Ramos (cell line): Measurements from ENCODE around the gene SPACDR.

Experiments
- in situ Hi-C: fragments of 300-500 bp; cut with MboI; formaldehyde crosslinking; loops from one replicate; pipeline ENCODE4 v1.14.3; 2022; ENCODE audit warnings: low sequenced_read_pairs; ENCODE audit not compliant: unreplicated experiment

Gene SPACDR

GRCh38 chr7:100486111-100486636, 22.1 kb upstream of the SPACDR start:
- in situ Hi-C loops, result no loop called here

DNA sequence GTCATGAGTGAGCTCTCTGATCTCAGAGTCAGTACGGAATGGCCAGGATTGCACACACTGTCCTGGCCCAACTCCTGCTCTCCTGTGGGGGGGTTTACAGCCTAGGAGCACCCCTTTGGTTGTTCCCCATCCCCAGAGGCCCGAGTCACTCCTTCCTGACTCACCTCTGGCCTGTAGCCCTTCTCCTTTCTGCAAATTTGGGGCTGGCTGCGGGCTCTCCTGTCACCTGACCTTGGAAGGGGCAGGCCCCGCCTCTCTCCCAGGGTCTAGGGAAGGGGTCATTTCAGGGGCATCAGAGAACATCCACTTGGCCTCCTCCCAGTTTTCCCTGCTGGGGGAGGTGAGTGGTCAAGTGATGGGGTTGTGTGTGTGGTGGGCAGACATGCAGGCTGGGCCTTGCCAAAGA, 21.4 kb upstream of the SPACDR start:
- in situ Hi-C loops, result no loop called here

DNA sequence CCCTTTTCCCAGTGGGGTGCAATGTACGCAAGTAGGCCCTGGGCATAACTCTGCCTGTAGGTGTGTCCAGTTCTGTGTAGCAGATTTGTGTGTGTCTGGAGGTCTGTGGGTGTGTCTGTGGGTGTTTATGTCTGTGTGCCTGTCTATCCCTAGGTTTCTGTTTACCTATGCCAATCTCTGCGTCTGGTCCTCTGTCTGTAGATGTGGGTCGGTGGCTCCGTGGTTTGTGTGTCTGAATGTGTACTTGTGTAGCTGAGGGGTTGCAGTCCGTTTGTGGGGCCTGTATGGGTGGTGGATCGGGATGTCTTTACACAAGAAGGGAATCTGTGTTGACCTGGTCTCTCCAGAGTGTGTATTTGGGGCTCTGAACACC, 20.6 kb upstream of the SPACDR start:
- in situ Hi-C loops, result no loop called here

DNA sequence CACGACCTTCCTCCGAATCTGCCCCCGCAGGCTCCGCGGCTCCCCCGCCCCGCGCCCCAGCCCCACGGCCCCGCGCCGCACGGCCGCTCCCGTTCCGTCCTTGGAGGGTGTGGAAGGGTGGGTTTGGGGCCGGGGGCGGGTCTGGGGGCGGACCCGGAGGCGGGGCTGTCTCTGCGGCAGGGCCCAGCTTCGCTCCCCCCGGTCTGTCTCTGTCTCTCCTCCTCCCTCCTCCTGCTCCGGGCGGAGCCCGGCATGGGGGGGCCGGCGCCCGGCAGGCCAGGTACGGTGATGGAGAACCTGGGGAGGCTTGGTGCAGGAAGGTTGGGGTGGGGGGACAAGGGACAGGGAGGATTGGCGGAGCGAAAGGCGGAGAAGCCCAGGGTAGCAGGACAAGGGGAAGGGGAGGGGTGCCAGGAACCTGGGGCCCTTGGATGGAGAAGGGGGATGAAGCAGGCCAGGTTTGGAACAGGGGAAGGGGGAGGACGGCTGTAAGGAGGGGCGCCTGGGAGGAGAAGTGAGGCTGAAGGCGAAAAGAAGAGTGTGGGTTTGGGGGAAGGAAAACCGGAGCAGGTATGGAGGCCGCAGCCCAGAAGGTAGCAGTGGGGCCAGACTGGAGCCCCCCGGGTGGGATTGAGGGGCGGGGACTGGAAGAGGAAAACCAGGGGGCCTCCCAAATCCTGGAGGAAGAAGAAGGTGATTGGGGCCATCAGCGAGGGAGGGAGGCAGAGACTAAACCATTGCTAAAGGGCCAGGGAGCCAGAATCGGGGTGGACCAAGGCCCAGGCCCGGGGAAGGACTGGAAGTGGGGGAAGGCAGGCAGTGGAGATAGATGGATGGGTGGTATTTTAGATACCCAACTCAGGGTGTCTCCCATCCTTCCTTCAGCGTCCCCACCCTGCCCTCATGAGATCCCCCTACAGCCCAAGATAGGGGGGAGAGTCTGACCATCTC, 19.9 kb upstream of the SPACDR start, which contains the start of gene NYAP1:
NYAP1 (plus strand) TSS at position 206 of the 951 bp plus-strand sequence. CDS start 1,385 bp downstream, outside the sequence.
- in situ Hi-C loops, result no loop called here

DNA sequence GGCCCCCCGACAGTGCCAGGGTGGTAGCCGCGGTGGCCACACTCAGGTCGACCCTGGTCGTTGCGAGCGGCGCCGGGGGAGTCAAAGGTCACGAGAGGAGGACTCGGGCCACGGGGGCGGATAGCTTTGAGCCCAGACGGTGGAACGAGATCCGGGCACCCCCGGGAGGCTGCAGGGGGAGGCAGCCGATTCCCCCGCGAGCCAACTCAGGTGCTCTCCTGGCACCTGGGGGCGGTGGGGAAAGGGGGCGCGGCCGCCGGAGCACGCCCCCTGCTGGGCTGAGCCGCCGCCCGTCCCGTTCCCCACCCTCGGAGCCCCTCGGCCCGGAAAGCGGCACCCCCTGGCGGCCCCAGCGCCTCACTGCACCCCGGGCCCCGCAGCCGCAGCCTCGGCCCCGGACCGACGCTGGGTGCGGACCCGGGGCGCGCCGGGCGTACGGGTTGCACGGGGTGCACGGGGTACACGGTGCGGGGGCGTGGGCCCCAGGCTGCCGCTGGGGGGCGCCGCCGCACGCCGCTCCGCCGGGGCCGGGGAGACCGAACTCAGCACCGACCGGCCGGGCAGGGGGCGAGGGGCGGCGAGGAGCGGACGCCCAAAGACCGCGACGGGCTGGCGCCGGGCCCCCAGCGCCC, 19.1 kb upstream of the SPACDR start:
- in situ Hi-C loops, result no loop called here

- in situ Hi-C loops, result no loop called here
These were observed 18.6 kb upstream of the SPACDR start for GRCh38 chr7:100482728-100483089.

- in situ Hi-C loops, result no loop called here
These were observed 17.4 kb upstream of the SPACDR start for GRCh38 chr7:100481466-100481865.

DNA sequence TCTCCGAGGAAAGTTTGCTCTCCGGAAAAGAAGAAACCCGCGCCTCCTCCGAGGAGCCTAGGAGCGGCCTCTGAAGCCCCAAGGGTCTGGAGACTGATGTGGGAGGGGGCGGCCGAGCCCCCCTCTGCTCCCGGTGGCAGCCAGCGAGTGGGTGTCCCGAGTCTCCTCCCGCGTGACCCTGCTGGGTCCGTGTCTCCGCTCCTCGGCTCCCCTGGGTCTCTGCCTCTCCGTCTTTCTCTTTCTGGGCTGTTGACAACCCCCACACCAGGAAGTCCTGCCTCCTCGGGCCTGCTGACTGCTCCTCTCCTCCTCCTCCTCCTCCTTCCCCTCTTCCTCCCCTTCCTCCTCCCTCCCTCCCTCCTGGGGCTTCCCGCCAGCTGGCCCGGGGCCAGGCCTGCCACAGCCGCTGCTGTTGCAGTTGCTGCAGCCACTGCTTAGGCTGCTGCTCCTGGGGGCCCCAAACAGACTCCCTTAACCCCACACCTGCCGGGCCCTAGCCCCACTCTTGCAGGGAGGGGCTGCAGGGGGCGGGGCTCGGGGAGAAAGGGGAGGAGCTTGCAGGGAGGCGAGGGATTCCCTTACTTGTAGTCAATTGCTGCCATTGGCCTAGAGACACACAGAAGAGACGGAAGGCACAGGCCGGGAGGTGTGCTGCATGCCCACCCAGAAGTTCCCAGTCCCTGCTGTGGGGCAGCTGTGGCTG, 15.0 kb upstream of the SPACDR start, which contains the start of gene TSC22D4:
TSC22D4 (minus strand) TSS at position 257 of the 703 bp plus-strand sequence. CDS start 1,176 bp downstream, outside the sequence.
- in situ Hi-C loops, result loop anchor here (10.0 kb wide), 1 partner anchor 216 kb away; the partner anchor contains the start of gene GIGYF1

GRCh38 chr7:100477871-100478267, 13.8 kb upstream of the SPACDR start:
- in situ Hi-C loops, result loop anchor here (10.0 kb wide), 1 partner anchor 217 kb away; the partner anchor contains the start of gene GIGYF1

- in situ Hi-C loops, result loop anchor here (10.0 kb wide), 1 partner anchor 218 kb away; the partner anchor contains the start of gene GIGYF1
These were observed 13.1 kb upstream of the SPACDR start for GRCh38 chr7:100476903-100477870.

DNA sequence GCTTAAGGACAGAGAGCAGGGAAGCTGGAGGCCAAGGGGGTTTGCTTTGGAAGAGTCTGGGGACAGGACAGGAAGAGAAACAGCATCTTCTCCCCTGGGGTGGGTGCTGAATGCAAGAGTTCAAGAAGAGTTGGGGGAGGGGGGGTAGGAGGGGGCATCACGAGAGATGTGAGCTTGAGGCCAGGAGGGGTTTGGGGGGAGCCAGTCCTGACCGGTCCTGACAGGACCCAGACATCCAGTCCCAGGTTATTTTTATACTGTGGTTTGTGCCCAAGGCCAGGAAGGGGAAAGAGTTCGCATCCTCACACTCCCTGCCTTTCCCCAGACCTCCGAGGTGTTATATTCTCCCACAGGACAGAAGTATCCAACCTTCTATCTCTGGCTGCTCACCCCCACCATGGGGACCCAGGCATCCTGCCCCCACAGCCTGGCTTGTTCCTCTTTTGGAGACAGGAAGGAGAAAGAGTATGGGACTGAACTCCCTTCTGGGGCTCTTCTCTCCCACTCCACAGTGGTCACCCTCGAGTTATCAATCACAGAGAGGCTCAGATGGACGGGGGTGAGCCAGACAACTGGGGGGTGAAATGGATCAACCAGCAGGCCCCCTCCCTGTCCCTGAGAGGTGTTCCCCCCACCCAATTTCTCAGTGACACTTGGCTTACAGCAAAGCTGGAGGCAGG, 12.2 kb upstream of the SPACDR start:
- in situ Hi-C loops, result loop anchor here (10.0 kb wide), 1 partner anchor 219 kb away; the partner anchor contains the start of gene GIGYF1

DNA sequence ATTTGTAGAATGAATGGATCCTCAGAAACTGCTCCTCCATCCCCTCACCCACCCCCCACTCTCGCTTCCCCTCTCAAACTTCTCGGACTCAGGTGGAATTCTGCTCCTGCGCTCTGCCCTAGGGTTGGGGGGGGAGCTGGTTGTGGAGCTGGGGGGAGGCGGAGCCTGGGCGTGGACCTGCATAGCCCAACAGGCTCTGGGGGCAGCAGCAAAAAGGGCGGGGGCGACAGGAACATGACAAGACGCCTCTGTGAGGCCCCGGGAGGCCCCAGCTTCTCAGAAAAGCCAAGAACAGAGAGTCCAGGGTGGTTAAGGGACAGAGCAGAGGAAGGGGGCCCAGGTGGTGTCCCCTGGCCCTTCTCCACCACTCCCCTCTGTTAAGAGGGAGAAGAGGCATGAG, 11.5 kb upstream of the SPACDR start:
- in situ Hi-C loops, result loop anchor here (10.0 kb wide), 1 partner anchor 219 kb away; the partner anchor contains the start of gene GIGYF1

DNA sequence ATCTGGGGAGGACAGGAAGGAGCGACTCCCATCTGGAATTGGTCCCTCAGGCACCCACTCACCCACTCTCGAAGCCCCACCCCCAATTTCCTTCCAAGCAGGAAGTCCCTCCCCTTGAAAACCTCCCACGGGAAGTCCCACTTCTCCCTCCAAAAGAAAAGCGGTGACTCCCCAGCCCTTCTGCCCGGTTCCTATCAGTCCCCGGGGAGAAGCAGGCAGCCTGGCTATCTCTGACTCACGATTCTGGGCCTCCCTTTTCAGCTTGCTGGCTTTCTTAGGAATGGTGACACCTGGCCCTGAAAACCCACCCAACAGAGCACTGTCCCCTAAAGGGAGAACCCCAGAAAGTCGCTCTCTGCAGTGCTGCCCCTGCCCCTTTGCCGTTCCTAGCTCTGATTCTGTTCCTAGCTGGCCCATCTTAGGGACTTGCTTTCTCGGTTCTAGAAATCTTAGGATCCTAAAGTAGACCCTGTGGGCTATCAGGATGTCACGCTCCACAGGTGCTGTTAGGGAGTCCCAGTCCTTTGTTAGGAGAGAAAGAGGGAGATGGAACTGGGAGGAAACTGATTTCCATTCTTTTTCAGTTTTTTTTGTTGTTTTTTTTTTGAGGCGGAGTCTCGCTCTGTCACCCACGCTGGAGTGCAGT, 8.9 kb upstream of the SPACDR start:
- in situ Hi-C loops, result loop anchor here (10.0 kb wide), 1 partner anchor 222 kb away; the partner anchor contains the start of gene GIGYF1

GRCh38 chr7:100472121-100472851, 8.2 kb upstream of the SPACDR start:
- in situ Hi-C loops, result loop anchor here (10.0 kb wide), 1 partner anchor 223 kb away; the partner anchor contains the start of gene GIGYF1

GRCh38 chr7:100471021-100471420, 7.0 kb upstream of the SPACDR start:
- in situ Hi-C loops, result loop anchor here (10.0 kb wide), 1 partner anchor 224 kb away; the partner anchor contains the start of gene GIGYF1

GRCh38 chr7:100469227-100470044, 5.4 kb upstream of the SPACDR start:
- in situ Hi-C loops, result loop anchor here (5.0 to 10.0 kb wide), 2 partner anchors 93 to 225 kb away; partner anchors contain the start of gene GIGYF1
